Stimulated activated naive CD8-positive, alpha-beta T cell treated with anti-CD3 and anti-CD28 coated beads, Interleukin-15, Interleukin-2, amounts not matched to agents 100 U/mL and 50 U/mL, for 24 hours (primary cell): ENCODE measurements around the gene UBE4A.

Experiments used
- ATAC-seq: fragments of 150-1000 bp; cut with Tn5 transposase; one replicate; pipeline ENCODE4 v1.10.0; 2021
- DNase-seq: peaks from one replicate; pipeline ENCODE4 v3.0.0; 2021

Gene UBE4A

DNA sequence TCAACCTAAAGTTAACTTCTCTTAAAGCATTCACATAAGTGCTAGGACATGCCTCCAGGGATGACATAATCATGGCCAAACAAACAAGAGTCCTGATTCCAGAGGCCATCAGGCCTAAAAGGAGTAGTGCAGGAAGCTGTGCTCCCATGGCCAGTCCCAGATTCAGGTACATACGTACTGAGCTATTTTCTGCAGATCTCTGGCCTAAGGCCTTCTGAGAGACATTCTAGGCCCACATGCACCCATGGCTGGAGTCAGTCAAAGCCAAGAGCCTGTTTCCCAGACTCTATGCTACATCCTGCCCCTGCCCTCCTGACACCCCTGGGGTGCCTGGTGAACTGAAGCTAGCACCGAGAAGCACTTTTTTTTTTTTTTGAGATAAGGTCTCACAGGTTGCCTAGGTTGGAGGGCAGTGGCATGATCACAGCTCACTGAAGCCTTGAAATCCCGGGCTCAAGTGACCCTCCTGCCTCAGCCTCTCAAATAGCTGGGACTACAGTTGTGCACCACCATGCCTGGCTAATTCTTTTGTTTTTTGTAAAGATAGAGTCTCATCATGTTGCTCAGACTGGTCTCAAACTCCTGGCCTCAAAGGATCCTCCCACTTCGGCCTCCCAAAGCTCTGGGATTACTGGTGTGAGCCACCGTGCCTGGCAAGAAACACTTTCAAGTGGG lies 17.4 kb upstream of the UBE4A start:
- no peak for ATAC-seq
- DNase-seq: no peak

DNA sequence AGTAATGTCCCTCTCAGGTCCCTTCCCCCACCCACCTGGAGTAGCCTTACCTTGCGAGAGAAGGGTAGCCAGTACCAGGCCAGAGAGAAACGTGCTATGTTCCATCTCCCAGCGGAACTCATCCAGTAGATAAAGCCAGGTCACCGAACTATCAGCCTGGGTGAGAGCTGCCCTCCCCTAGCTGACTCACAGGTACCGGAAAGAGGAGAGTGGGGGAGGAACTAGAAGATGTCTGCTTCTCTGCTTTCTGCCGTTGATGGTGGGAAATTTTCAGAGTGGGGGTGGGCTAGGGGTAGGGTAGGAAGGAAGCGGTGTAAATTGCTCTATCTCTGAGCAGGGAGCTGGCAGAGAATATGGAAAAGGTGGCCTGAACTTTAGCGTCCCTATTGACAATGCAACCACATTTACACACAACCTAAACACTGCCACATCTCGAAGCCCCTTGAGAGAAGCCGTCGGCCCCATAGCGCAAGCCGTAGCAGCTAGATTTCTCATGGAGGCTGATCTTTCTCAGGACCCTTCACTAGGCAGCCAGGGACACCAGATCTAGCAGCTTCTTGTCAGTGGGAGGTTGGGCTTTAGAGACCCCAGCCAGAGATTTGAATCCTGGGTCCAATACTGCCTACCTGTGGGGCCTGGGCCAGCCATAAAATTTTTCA lies 16.8 kb upstream of the UBE4A start, which contains the start of gene CD3D:
Gene CD3D, minus strand, starts transcription at position 203 of the 659 bp plus-strand sequence. Its CDS starts 98 bp downstream, at position 105.
- DNase-seq (peak; percentile 68), ATAC-seq (peak; percentile 60)

DNA sequence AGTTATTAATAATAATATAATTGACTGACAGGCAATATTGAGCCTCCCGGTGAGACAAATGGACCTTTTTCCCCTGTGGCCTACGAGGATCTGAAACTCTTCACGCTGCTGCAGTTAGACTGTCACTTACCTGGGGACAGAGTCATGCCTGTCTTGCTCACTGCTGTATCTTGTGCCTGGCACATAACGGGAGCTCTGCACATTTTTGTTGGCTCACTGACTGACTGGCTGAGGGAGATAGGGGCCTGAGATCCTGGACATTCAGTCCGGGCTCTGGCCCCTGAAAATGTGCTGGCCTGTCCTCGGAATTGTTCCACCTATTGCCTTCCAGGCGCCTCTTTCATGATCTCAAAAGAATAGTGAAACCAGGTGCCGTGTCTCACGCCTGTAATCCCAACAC lies 16.2 kb upstream of the UBE4A start:
- ATAC-seq (peak; percentile 13), DNase-seq (no peak)

DNA sequence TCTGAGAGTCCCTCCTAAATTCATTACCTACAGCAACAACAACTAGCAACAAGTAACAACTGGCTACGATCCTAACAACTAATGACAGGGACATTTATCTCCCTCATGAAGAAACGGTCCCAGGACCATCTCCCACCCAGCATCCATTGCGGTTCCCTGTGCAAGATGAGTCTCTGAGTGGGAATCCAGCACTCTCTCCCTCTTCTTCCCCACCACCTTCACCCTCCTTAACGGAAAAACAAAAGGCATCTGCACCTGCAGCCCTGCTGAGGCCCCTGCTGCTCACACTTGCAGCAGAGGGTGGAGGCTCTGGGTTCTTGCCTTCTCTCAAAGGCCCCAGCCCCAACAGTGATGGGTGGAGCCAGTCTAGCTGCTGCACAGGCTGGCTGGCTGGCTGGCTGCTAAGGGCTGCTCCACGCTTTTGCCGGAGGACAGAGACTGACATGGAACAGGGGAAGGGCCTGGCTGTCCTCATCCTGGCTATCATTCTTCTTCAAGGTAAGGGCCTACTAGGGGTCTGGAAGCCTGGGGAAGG lies 15.4 kb upstream of the UBE4A start, which contains the start of gene CD3G:
Gene CD3G, plus strand, starts transcription at position 364 of the 535 bp plus-strand sequence. Its CDS starts 80 bp downstream, at position 444.
- peak; percentile 74 for ATAC-seq
- peak; percentile 80 for DNase-seq

DNA sequence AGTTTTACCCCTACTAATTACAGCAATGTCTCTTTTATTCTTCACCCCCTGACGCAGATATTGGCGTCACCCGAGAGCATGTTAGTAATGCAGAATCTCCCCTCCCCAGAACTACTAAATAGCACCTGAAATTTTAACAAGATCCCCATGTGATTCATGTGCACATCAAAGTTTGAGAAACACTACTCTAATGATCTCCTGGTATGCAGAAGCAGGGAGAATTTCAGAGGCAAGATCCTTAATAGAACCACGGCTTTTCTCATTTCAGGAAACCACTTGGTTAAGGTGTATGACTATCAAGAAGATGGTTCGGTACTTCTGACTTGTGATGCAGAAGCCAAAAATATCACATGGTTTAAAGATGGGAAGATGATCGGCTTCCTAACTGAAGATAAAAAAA lies 9.9 kb upstream of the UBE4A start:
- DNase-seq (no peak), ATAC-seq (no peak)

DNA sequence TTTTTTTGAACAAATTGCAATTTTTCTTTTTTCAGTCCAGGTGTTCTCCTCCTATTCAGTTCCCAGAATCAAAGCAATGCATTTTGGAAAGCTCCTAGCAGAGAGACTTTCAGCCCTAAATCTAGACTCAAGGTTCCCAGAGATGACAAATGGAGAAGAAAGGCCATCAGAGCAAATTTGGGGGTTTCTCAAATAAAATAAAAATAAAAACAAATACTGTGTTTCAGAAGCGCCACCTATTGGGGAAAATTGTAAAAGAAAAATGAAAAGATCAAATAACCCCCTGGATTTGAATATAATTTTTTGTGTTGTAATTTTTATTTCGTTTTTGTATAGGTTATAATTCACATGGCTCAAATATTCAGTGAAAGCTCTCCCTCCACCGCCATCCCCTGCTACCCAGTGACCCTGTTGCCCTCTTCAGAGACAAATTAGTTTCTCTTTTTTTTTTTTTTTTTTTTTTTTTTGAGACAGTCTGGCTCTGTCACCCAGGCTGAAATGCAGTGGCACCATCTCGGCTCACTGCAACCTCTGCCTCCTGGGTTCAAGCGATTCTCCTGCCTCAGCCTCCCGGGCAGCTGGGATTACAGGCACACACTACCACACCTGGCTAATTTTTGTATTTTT lies 6.2 kb upstream of the UBE4A start:
- ATAC-seq: no peak
- no peak for DNase-seq

DNA sequence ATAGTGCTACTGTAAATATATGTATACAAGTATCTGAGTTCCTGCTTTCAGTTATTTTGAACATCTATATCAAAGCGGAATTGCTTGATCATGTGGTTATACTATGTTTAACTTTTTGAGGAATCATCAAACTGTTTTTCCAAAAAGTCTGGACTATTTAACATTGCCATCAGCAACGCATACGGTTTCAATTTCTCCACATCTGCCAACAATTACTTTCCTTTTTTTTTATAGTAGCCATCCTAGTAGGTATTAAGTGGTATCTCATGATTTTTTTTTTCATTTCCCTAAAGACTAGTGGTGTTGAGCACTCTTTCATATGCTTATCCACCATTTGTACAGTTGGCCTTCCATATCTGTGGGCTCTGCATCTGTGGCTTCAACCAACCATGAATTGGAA lies 1.3 kb upstream of the UBE4A start:
- no peak for ATAC-seq

DNA sequence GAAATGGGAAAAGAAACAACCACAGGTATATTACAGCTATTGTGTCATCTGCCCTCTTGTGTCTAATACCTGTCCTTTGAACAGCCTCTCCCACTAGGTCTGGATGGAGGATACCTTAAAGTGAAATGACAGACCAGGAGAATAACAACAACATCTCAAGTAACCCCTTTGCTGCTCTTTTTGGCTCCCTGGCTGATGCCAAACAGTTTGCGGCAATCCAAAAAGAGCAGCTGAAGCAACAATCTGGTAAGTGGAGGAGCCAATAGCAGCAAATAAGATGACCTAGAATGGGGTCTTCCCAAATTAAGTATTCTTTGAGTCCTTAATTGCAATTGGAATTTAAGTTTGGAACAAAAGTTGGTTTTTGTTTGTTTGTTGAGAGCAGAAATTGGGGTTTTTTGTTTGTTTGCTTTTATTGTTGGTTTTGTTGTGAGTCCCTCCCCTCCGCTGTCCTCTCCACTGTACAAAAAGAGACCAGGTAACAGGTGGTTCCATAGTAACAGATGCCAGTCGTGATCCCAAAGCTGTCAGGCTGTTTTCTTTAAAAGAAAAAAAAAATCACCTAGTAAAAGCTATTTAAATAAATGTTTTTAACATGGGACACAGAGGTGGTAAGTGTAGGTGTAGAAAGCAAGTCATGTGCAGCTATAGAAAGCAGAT lies 5.7 kb downstream of the UBE4A start:
- ATAC-seq: no peak
- DNase-seq: no peak

More for the DNA sequence above, 1.3 kb upstream of the UBE4A start:
- DNase-seq: no peak

DNA sequence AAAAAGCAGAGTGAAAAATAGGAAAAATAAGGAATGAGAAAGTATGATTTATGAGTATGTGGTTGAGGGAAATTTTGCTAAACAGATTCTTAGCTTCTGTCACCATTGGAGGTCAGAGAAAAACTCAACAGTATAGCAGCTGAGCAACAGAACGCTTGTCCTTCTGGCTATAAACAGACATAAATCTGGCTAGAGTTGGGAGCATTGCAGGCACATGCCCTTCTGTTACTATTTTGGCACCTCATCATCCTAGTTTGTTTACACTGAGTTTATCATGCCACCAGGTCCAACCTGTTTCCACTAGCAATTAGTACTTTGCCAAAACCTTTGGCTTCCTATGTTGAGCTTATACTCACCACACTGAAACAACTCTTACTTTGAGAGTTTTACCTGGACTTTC lies 6.9 kb downstream of the UBE4A start:
- no peak for DNase-seq
- ATAC-seq: no peak

DNA sequence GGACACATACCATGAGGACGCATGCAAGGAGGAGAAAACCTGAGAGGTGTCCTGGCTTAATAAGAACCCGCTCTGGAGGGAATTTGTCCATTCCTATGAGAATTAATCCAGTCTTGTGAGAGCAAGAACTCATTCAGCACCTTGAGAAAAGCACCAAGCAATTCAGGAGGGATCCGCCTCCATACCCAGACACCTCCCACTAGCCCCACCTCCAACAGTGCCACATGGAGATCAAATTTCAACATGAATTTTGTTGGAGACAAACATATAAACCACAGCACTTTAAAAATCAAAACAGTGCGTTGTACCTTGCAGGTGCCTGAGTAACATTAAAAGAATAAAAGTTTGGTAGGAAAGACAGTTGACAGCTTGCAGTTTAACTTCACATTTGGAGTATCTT lies 11.4 kb downstream of the UBE4A start:
- ATAC-seq: no peak
- DNase-seq: no peak

DNA sequence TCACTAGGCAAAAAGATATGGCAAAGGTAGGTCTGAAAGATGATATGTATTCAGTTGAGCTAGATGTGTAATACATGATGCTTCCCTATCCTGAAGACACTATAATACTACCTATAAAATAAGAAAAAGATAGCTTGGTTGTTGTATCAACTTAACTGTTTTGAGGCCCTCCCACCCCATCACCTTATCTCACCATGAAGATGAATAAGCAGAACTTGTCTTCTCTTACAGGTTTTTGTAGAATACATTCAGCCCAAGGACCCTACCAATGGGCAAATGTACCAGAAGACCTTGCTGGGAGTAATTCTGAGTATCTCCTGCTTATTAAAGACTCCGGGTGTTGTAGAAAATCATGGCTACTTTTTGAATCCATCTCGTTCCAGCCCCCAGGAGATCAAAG lies 13.9 kb downstream of the UBE4A start:
- ATAC-seq (no peak), DNase-seq (no peak)

DNA sequence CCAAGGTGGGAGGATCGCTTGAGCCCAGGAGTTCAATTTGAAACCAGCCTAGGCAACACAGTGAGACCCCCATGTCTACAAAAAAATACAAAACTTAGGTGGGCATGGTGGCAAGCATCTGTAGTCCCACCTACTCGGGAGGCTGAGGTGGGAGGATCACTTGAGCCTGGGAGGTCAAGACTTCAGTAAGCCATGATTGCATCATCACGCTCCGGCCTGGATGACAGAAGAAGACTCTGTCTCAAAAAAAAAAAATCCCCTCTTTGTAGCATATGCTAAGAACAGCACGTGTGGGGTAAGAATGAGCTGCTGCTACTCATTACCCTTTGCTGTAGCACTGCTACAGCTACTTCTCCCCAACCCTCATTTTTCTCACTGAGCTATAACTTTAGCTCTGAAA lies 14.5 kb downstream of the UBE4A start:
- no peak for DNase-seq
- ATAC-seq: no peak

DNA sequence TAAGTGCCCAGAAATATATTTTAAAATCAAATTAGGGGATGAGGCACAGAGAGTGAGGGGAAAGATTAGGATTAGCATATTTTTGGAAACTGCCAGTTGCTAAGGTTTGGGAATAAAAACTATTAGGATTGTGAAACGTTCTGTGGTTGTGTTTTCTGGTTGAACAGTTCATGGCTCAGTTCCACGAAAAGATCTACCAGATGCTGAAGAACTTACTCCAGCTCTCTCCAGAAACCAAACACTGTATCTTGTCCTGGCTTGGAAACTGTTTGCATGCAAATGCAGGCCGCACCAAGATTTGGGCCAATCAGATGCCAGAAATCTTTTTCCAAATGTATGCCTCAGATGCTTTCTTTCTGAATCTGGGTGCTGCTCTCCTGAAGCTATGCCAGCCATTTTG lies 15.3 kb downstream of the UBE4A start:
- ATAC-seq (no peak), DNase-seq (no peak)

DNA sequence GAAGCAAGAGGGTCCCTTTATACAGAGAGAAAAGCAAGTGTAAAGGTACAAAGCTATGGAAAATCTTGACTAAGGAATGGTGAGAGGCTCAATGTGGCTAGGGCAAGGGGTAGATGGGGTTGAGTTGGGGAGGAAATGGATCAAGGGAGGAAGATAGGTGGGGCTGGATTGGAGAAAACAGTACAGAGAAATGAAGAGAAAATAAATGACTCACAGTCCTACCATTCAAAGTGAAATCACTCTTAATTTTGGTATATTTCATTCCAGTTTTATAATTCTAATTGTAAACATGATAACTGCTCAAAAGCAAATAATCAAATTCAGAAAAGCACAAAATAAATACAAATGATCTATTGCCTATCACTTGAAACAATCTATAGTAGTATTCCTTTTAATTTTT lies 16.6 kb downstream of the UBE4A start:
- DNase-seq: no peak
- no peak for ATAC-seq

DNA sequence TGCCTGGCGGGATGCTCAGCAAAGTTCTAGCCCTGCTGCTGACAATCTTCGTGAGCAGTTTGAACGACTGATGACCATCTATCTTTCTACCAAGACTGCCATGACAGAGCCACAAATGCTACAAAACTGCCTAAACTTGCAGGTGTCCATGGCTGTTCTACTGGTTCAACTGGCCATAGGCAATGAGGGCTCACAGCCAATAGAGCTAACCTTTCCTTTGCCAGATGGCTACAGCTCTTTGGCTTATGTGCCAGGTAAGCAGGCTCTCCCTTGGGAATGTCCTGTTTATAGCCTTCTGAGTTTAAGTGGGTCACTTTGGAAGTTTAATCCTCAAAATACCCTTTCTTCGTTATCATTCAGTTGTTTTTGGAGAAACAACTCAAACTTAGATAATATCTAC lies 20.1 kb downstream of the UBE4A start:
- DNase-seq (no peak), ATAC-seq (no peak)

DNA sequence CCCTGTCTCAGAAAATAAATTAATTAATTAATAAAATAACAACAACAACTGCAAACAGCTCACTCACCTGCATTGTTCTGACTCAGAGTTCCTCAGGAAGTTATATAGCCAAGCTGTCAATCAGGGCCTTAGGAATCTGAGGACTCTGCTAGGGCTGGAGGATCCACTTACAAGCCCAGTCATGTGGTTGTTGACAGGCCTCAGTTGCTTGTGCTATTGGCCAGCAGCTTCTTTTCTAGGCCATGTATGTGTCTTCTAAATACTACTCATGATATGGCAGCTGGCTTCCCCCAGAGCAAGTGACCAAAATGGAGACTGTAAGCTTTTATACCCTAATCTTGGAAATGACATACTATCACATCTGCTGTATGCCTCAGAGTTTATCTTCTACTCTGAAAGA lies 21.2 kb downstream of the UBE4A start:
- DNase-seq (no peak), ATAC-seq (no peak)

DNA sequence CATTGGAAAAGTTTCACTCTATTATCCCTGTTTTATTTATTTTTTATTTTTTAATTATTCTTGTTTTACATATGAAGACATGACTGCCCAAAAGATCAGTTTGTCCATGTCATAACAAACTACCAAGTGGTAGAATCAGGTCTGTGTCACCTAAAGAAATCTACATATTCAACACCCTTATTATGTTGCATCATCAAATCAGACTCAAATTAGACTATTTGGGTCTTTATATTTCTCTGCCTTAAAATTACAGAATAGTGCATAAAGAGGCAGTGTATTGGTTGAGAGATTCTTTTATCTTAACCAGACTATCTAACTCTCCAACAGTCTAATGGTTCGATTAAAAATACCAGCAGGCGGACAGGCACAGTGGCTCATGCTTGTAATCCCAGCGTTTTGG lies 23.6 kb downstream of the UBE4A start:
- no peak for DNase-seq

DNA sequence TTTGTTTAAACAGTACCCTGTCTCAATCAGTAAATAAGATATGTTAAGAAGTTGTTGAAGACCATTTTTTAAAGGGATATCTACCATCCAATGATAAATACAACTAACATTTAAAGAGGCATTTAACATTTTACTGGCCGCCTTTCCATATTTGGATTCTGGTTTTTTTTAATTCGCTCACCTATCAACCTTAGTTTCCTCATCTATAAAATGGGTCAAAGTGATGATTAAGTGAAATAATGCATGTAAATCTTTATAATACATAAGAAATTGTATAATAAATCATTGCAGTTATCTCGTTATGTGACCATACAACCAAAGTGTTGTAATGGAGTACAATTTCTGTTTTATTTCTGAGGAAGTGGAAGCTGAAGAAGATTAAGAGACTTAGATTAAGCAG lies 24.3 kb downstream of the UBE4A start:
- ATAC-seq (no peak), DNase-seq (no peak)

More for the DNA sequence above, 23.6 kb downstream of the UBE4A start:
- no peak for ATAC-seq

DNA sequence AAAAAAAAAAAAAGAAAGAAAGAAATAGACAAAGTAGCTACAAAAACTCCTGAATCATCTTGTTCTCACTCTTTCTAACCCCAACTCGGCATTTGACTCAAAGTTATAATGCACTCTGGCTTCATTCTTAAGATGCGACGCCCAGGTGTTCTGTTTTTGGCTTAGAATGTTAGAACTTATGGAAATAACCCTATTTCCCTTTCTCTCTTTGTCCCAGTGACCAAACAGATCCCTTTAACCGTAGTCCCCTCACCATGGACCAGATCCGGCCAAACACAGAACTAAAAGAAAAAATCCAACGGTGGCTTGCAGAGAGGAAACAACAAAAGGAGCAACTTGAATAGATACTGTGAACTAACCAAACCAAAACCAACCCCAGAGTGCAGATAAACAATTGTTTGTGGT lies 36.7 kb downstream of the UBE4A start:
- ATAC-seq (no peak), DNase-seq (no peak)

DNA sequence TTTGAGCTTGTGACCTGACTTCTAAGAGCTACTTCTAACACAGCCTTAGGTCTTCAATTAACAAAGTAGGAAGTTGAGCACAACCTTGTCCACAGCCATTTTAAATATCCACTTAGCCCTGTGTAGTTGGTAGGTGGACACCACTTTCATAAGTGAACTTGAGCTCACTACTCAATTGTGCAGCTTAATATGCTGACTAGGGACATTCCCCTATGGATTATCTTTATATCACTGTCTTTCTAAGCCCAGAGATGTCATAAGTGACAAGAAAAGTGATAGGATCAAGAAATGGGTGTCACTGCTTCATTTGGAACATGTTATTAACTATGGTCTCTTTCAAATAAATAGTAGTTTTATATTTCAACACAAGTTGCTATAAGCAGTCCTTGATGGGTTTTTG lies 38.0 kb downstream of the UBE4A start:
- ATAC-seq (no peak), DNase-seq (no peak)

DNA sequence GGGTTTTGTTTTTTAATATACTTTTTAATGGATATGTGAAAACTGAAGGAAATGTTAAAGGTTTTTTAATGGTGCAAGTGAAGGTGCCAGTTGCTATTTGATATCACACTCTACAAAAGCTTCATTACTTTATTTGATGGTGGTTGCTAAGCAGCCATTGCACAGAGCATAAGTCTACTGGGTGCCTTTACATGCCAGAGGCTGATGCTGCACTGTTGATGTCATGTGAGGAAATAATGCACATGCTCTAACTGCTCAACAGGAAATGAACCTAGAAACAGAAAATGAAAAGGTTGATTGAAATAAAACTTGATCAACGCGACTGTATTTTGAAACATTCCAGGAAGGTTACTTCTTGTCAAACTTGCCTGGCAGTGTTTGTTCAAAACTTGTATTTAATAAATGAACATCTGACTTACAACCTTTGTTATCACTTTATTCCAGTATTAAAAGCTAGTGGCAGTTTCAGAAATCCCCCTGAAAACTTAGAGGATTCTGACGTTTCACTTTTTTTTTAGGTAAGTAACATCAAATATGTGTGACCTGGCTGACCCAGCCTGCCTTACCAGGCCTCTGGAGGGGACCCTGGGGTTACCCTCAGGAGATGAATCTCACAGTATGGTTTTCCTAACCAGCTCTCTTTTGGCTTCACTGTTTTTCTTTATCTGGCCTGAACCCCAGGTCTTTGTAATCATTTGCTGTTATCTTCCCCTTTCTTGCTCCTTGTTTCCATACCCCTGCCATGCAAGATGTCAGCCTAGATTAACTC lies 39.6 kb downstream of the UBE4A start:
- DNase-seq (peak; percentile 17), ATAC-seq (peak; percentile 81)
